GM19239 (cell line): ENCODE measurements around the gene KANK2.
"Not testable (repeated sequence)": the region's sequence is repeated elsewhere in the genome, so short reads cannot be mapped to it uniquely, and the experiment has no call there.

Experiments
- DNase-seq: peaks from one replicate; pipeline ENCODE4 v3.0.0; 2011; ENCODE audit warnings: low spot score; ENCODE audit not compliant: insufficient read length
- FAIRE-seq: peaks from 2 replicates; lab custom pipeline; 2011; peaks lifted over from hg19 to GRCh38; lab: Jason Lieb, UNC

KANK2 gene

GRCh38 chr19:11152318-11153062, 44.9 kb downstream of the KANK2 start:
- DNase-seq (no peak), FAIRE-seq (no peak)

- DNase-seq (no peak), FAIRE-seq (no peak)
Measured at GRCh38 chr19:11151181-11151580, 46.2 kb downstream of the KANK2 start.

GRCh38 chr19:11148001-11148400, 49.3 kb downstream of the KANK2 start:
- FAIRE-seq (no peak), DNase-seq (no peak)

GRCh38 chr19:11145536-11145924, 51.8 kb downstream of the KANK2 start:
- FAIRE-seq (no peak), DNase-seq (no peak)

GRCh38 chr19:11142528-11143171, 54.7 kb downstream of the KANK2 start:
- DNase-seq (no peak), FAIRE-seq (no peak)

GRCh38 chr19:11141937-11142527, 55.3 kb downstream of the KANK2 start:
- FAIRE-seq (no peak), DNase-seq (no peak)

GRCh38 chr19:11140896-11141295, 56.4 kb downstream of the KANK2 start:
- DNase-seq (no peak), FAIRE-seq (no peak)

- not testable (repeated sequence) for DNase-seq, FAIRE-seq
Measured at GRCh38 chr19:11140023-11140538, 57.3 kb downstream of the KANK2 start.

GRCh38 chr19:11138601-11139300, 58.6 kb downstream of the KANK2 start:
- FAIRE-seq = no peak
- DNase-seq = no peak

- peak; percentile 70 for DNase-seq
- no peak for FAIRE-seq
Measured at GRCh38 chr19:11137542-11138384, 59.6 kb downstream of the KANK2 start.

- DNase-seq (no peak), FAIRE-seq (no peak)
Measured at GRCh38 chr19:11136400-11137101, 60.8 kb downstream of the KANK2 start.

- no peak for FAIRE-seq
- DNase-seq = no peak
Measured at GRCh38 chr19:11131471-11131870, 65.9 kb downstream of the KANK2 start.

GRCh38 chr19:11130824-11131455, 66.4 kb downstream of the KANK2 start:
- DNase-seq = peak; percentile 82
- peak; percentile 49 for FAIRE-seq

GRCh38 chr19:11127905-11128304, 69.4 kb downstream of the KANK2 start:
- DNase-seq (no peak), FAIRE-seq (no peak)

GRCh38 chr19:11125994-11126685, 71.2 kb downstream of the KANK2 start:
- DNase-seq (peak; percentile 70), FAIRE-seq (peak; percentile 4)

- DNase-seq, FAIRE-seq: not testable (repeated sequence)
Measured at GRCh38 chr19:11124157-11124556, 73.2 kb downstream of the KANK2 start.

GRCh38 chr19:11123114-11123513, 74.2 kb downstream of the KANK2 start:
- FAIRE-seq (no peak), DNase-seq (no peak)

- not testable (repeated sequence) for FAIRE-seq, DNase-seq
Measured at GRCh38 chr19:11121963-11122362, 75.4 kb downstream of the KANK2 start.
